Endometrium (tissue), 2 donors: Measurements from ENCODE around the gene CEP162.
"Not testable (repeated sequence)": the region's sequence is repeated elsewhere in the genome, so short reads cannot be mapped to it uniquely, and the experiment has no call there.

Experiments used
- FAIRE-seq: peaks from 2 replicates; lab custom pipeline; 2012; peaks lifted over from hg19 to GRCh38; lab: Jason Lieb, UNC
- donor health status: control.
- donor health status: control.

Gene CEP162

GRCh38 chr6:84224251-84224650 lies 3.2 kb downstream of the CEP162 start:
- no peak for FAIRE-seq

- not testable (repeated sequence) for FAIRE-seq
Observed at GRCh38 chr6:84223608-84224007, 3.8 kb downstream of the CEP162 start.

- no peak for FAIRE-seq
Observed at GRCh38 chr6:84222426-84222825, 5.0 kb downstream of the CEP162 start.

GRCh38 chr6:84220809-84221409 lies 6.5 kb downstream of the CEP162 start:
- FAIRE-seq, result peak; percentile 93

- no peak for FAIRE-seq
Observed at GRCh38 chr6:84218091-84218490, 9.4 kb downstream of the CEP162 start.

GRCh38 chr6:84213217-84213616 lies 14.2 kb downstream of the CEP162 start:
- no peak for FAIRE-seq

- no peak for FAIRE-seq
Observed at GRCh38 chr6:84204011-84204410, 23.4 kb downstream of the CEP162 start.

GRCh38 chr6:84199987-84200386 lies 27.5 kb downstream of the CEP162 start:
- FAIRE-seq, result not testable (repeated sequence)

GRCh38 chr6:84197708-84198107 lies 29.7 kb downstream of the CEP162 start:
- FAIRE-seq, result no peak

GRCh38 chr6:84193114-84193708 lies 34.2 kb downstream of the CEP162 start:
- FAIRE-seq, result no peak

GRCh38 chr6:84191802-84192201 lies 35.6 kb downstream of the CEP162 start:
- no peak for FAIRE-seq

- FAIRE-seq, result not testable (repeated sequence)
Observed at GRCh38 chr6:84189356-84189755, 38.1 kb downstream of the CEP162 start.

- FAIRE-seq, result no peak
Observed at GRCh38 chr6:84183430-84183829, 44.0 kb downstream of the CEP162 start.

- peak; percentile 33 for FAIRE-seq
Observed at GRCh38 chr6:84182001-84182400, 45.4 kb downstream of the CEP162 start.

- FAIRE-seq, result no peak
Observed at GRCh38 chr6:84177241-84177640, 50.2 kb downstream of the CEP162 start.

- no peak for FAIRE-seq
Observed at GRCh38 chr6:84172574-84172973, 54.9 kb downstream of the CEP162 start.

GRCh38 chr6:84172080-84172479 lies 55.4 kb downstream of the CEP162 start:
- FAIRE-seq, result no peak

GRCh38 chr6:84167457-84167856 lies 60.0 kb downstream of the CEP162 start:
- FAIRE-seq, result no peak

GRCh38 chr6:84166395-84166794 lies 61.0 kb downstream of the CEP162 start:
- FAIRE-seq, result no peak

GRCh38 chr6:84164328-84164727 lies 63.1 kb downstream of the CEP162 start:
- not testable (repeated sequence) for FAIRE-seq

GRCh38 chr6:84161190-84161589 lies 66.3 kb downstream of the CEP162 start:
- FAIRE-seq, result no peak

GRCh38 chr6:84156306-84156705 lies 71.1 kb downstream of the CEP162 start:
- peak; percentile 99 for FAIRE-seq

- FAIRE-seq, result no peak
Observed at GRCh38 chr6:84151669-84152068, 75.8 kb downstream of the CEP162 start.

GRCh38 chr6:84150705-84151104 lies 76.7 kb downstream of the CEP162 start:
- no peak for FAIRE-seq
